NCI-H446 treated with DMSO at 0.1 percent for 48 hours (cell line): ENCODE data around the gene INTS1.

ENCODE experiments used
- DNase-seq: peaks from one replicate; lab custom pipeline; 2025; lab: John Stamatoyannopoulos, UW

The INTS1 gene

DNA sequence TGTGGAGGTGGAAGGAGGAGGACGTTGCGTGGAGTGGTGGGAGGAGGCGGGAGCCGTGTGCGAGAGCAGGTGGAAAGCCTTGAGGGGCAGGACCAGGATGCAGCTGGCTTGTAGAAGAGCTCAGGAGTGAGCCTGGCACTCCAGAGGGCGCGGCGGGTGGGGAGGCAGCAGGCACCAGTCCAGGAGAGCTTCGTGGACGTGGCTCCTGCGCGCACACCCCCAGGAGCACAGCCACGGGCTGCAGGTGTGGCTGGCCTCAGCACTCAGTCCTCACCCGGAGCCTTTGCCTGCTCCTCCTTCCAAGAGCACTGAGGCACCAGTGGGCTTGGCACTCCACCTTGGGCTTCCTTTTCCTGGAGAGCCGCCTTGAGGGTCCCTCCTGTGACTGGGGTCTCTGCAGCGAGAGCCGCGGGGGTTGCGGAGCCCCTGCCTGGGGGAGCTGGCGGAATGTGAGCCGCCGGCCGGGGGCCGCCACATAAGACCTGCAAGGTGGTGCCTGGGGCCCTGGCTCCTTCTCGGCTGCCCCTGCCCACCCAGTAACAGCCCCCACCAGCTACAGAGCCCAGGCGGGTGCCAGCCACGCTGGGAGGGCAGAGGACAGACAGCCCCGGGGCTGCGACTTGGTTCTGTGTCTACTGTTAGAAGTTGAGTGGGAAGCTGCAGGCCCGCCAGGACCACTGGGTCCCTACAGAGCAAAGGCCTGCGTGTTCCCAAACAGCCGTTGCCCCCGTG is 37.4 kb upstream of the INTS1 start:
- DNase-seq, result no peak

DNA sequence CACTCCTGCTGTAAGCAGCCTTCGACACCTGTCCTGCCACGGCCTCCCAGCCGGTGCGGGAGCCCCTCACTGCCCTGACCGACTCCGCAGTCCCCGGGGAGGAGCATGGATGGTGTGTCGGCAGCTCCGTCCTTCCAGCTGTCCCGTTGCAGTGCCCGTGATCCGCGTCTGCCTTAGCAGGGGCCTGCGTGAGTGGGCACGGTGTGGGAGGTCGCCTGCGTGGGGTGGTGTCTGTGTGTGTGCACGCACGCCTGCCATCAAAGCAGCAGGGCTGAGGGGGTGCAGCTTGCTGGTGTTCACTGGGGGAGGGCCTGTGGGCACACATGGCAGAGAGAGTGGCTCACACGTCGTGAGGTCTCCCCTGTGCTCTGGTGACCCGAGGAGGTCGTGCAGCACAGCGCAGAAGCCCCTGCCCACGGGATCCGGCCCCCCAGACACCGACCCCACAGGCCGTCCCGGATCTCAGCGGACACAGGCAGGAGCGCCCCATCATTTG is 36.6 kb upstream of the INTS1 start:
- DNase-seq, result no peak

DNA sequence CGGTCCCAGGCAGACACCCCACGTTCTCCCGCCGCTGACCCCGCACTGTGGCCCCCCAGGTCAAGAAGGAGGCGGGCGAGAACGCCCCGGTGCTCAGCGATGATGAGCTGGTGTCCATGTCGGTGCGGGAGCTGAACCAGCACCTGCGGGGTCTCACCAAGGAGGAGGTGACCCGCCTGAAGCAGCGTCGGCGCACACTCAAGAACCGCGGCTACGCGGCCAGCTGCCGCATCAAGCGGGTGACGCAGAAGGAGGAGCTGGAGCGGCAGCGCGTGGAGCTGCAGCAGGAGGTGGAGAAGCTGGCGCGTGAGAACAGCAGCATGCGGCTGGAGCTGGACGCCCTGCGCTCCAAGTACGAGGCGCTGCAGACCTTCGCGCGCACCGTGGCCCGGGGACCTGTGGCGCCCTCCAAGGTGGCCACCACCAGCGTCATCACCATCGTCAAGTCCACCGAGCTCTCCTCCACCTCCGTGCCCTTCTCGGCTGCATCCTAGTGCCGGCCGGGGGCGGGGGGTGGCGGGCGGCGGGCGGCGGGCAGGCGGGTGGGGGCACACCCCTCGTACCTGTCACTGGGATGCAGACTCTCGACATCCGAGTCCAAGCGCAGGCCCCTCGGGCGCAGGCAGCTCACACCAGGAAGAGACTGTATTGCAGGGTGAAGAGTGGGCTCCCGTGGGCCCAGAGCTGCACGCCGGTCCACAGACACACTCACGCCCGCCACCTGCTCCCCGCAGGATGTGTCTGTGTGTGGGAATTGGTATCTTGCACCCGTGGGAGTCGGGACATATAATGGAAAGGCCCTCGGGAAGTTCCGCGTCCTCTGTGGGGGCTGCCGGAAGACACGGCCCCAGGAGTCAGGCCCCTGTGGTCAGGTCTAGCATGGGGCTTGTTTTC is 35.9 kb upstream of the INTS1 start:
- no peak for DNase-seq

DNA sequence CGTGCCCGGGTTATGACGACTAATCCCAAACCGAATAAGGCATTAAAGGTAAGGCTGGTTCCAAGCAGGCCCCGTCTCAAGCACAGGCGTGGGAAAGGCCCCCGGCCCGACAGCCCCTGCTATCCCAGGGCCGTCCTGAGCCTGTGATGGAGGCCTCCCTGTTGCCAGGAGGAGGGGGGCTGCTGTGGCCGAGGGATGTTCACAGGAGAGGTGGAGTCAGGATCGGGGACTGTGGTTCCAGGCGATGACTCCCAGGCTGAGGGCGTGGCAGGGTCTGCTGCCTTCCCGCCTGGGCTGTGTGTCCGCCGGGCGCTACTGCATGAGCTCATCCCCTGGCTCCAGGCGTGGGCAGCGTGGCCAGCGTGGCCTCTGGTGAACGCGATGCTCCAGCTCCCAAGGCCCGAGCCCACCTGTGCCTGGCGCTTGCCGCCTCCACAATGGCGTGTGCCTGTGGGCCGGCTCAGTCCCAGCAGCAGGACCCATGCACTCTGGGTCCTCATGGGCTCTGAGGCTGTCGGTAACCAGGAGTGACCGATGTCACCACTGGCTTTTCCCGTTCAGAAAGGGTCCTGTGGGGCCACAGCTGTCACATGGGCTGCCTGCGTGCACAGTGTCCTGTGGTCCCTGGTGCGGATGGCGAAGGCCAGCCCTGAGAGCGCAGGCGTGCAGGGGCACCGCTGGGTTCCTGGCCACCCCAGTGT is 35.1 kb upstream of the INTS1 start:
- DNase-seq, result no peak

DNA sequence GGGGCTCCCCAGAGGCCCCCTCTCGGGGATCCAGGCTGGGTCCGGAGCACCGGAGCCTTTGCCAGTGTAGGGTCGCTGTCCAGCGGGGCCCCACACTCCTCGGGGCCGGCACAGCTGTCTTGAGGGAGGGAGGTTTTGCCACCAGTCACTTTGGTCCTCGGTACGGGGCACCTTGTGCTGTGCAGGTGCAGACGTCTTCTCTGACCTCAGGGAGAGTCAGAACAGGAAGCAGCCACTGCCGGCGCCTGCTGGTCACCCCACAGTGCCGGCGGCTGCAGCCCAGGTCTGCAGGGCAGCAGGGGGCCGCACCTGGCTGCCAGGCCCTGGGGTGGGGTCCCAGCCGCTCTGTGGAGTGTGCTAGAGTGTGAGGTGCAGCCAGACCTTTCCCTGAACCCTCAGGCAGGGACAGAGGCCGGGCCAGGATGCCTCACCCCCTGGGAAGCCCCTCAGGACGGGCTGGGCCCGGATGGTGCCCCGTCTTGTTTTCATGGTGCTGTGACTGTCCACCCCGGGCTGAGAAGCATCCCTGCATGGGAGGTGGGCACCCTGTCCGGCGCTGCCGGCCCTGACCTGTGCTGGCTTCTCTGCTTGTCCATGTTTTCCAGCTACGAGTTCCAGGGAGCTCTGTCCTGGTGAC is 34.5 kb upstream of the INTS1 start:
- no peak for DNase-seq

DNA sequence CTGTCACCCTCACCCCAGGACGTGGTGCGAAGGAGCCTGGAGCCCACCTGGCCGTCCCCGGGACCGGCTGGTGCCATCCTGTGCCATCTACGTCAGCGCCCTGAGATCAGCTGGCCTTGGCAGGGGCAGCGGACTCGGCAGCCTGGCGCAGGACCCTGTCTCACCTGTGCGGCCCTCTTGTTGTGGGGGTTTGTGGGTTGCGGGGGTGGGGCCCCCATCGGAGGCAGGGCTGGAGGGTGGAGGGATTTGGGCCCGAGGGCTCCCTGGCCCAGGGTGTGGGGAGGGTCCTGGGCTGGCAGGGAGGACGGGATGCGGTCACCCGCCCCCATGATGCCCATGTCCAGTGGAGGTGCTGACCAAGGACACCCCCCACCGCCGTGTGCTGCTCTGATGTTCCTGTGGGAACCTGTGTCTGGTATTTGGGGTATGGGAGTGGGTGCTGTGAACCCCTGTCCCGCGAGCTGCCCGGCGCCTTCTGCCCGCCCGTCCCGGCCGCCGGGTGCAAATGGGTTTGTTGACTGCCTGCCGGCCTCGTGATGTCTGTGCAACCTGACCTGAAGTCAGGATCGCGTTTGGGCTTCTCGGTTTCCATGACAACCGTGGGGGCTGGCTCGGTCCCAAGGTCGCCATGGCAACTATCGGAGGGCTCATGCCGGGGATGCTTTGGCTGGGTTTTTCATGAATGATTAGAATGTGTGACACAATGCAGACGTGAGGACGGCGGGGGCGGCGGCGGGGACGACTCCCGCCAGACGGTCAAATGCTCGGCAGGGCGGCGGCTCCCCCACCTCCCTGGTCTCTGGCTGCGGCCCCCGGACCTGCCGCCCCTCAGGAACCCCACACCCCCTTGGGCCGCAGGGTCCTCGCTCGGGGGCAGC is 33.6 kb upstream of the INTS1 start:
- DNase-seq, result no peak

DNA sequence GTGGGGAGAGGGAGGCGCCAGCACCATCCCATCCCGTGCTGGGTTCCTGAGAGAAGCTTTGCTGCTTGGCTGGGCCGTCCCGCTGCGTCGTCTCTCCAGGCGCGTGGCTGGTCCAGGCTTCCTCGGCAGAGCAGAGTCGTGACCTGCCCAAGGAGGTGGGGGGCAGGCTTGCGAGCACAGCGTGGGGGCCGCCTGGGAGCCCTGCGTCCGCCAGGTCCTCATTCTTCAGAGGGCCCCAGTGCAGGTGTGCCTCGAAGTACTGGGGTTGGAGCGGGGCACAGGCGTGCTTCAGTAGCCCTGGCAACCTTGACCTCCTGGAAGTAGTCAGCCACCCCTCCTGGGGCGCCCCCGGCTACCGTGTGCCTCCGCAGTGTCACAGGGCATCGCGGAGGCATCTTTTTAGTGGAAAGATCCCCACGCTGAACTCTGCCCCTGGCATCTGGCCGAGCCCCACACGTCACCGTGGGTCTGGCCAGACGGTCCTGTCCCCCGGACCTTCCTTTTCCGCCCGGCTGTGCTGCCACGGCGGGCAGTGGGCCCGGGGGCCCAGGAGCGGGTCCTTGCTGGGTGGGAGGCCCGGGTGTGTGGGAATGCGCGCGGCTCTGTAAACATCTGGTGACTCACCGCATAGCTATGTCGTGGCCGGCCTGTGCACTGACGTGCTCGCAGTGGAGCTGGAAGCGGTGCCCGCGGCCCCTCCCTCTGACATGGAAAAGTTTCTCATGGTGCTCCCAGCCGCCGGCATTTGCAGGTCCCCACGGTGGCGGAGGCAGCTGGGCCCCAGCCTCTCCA is 32.8 kb upstream of the INTS1 start:
- DNase-seq, result no peak

DNA sequence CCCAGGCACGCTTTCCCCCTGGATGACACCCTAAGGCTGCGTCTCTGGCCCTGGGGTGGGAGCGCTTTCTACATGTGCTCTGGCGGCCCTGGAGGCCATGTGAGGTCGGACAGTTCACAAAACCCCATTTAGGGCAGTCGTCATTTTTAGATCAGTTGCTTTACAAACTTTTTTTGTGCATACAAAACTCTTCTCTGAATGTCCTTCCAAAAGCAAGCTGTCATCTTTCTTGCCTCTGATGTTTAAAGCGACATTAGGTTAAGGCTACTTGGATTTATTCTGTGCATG is 32.2 kb upstream of the INTS1 start:
- no peak for DNase-seq

DNA sequence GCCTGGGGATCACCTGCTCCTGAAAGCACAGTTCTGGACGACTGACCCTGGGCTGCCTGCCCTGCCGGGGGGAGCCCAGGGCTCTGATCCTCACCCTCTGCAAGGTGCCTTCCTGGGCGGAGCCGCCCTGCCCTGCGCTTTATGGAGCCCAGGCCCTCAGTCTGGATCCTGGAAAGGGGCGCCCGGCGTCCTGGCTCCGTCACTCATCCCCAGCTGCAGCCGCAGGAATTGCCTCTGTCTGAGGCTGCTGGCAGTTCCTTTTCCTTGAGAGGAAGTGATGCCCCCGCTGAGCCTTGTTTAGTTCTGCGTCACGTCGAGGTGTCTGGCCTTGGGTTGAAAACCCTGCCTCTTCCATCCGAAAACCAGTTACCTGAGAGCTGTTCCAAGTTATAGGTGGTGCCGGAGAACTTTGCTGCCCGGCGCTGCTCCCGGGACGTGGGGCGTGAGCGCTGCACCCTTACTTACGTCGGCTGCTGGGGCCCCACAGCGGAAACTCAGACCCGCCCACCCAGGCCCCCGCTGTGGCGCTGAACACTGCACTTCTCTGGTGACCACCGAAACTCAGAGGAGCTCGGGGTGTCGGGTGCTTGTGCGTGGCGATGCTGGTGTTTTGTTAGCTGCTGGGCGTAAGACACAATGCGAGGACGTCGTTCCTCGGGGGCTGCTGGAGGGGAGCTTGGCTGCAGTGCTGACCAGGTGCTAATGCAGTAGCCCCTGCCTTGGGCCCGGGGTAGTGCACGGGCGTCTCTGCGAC is 31.7 kb upstream of the INTS1 start:
- DNase-seq, result no peak

DNA sequence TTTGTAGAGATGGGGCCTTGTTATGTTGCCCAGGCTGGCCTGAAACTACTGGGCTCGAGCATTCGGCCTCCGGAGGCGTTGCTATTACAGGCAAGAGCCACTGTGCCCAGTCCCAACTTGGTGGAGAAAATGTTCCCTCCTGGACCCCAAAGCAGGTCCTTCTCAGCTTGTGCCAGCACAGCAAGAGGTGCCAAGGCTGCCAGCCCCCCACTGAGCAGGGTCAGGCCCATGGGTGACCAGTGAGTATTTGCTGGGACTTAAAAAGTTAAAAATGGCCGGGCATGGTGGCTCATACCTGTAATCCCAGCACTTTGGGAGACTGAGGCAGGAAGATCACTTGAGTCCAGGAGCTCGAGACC is 30.9 kb upstream of the INTS1 start:
- DNase-seq, result no peak

DNA sequence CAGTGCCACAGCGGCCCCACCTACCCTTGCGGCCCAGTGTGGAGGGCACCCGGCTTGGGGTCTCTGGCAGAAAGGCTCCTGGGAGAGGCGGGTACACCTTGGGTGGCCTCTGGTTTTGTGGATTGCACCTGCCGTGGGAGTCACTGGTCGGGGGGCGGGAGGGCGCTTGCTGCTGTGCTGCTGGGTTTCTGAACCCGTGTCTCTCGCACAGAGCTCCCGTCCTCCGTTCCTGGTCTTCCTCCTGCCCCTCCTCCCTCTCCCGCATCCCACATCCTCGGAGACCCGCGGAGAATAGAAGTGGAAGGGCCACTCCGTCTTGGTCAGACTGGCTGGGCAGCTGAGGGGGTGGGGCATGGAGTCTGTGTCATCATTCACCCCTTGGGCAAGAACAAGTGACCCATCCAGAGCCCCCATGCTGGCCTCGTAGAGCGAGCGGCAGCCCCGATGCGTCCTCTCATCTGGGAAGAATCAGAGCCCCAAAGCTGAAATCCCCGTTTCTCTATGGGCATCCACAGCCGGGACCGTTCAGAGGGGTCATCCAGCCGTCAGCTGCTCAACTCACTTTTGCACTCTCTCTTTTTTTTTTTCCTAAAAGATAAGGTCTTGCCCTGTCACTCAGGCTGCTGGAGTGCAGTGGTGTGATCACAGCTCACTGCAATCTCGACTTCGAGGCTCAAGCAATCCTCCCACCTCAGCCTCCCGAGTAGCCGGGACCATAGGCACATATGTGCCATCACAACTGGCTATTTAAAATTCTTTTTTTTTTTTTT is 30.3 kb upstream of the INTS1 start:
- no peak for DNase-seq

DNA sequence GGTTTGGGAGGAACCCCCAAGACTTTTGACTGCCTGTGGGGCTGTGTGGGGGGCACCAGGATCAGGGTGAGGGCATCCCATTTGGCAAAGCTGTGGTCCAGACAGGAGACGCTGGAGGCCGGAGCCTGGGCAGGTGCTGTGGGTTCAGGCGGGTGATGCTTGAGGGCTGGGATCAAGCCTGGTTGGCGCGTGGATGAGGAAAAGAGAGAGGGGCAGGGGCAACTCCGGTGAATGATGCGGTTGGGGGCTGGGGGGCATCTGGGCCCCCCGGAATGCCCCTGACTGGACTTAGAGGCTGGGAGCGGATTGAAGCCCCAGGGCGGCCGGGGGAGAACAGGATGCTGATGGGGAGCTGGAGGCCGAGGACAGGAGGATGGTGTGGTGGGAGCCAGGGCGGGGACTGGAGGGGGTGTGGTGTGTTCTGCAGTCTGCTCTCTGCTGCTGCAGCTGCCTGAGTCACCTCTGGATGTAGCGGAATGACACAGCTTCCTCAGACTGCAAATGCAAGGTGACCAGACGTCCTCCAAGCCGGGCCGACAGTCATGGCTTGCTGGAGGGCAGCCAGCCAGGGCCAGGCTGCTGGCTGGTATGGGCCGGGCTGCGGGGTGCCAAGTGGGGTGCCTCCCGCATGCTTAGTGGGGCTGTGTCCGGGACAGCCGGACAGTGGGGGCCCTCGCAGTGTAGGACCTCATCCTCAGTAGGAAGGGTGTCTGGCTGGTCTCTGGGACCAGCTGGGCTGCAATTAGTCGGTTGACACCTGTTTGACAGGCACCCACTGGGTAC is 29.5 kb upstream of the INTS1 start:
- DNase-seq, result no peak

DNA sequence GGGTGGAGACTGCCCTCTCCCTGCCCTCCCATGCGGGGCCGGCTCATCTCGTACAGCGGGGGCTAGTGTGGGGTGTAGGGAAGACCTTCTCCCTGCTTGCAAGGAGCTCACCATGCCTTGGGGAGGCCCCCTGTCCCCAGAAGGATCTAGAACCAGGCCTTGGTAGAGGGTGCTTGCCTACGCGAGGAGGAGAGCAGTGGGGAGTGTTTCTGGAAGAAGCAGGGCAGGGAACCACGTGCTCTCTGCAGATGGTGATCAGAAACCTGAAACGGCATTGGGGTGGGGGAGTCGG is 29.0 kb upstream of the INTS1 start:
- no peak for DNase-seq

DNA sequence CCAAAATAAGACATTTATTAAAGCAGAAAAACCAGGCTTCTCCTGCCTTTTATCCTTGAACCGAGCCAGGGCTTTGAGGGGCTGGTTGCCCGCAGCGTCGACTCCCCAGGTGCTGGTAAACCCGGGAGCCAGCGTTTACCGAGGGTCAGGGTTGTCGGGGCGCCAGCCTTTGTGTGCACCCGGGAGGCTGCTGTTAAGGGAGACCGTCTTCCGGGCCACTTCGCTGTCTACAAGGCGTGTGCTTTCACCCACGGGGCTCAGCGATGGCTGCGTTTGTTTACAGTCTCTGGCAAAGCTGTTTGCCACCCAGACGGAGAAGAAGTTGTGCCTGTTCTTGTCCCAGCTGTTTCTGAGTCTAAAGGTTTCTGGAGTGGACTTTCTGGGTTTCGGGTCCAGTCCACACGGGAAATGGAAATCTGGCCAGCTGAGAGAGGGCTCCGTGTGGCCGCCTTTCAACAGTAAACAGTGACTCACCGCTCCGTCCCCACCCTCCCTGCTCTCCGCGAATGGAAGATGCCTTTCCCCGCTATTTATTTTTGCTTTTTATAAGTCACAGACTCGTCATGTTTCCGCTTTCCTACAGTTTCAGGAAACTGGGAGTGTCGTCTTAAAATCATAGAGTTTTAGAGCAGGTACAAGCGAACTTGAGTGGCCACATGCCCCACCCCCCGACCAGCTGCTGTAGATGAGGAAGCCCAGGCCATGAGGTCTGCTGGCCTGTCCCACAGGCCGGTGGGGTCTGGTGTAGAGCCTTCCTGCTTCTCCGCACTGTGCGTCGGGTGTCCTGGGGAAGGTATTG is 28.5 kb upstream of the INTS1 start:
- no peak for DNase-seq

DNA sequence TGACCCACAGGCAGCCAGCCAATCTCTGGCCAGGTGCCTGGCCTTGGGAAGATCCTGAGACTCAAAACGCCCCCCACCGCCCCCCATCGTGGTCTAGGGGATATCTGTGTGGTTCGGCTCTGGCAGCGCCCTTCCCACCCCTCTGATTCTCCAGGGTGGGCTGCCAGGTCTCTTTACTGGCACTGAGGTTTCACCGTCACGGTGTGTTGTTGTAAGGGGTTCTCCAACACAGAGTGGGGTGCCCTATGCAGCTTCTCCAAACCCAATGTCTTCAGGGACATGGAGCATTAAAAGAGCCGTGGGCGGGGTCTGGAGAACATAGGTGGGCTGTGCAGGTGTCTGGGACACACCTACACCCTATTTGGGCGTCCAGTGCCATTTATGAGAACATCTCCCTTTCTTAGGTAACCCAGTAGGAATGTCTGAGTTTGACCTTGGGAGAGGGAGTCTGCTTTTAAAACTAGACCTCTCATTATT is 27.8 kb upstream of the INTS1 start:
- DNase-seq, result no peak

DNA sequence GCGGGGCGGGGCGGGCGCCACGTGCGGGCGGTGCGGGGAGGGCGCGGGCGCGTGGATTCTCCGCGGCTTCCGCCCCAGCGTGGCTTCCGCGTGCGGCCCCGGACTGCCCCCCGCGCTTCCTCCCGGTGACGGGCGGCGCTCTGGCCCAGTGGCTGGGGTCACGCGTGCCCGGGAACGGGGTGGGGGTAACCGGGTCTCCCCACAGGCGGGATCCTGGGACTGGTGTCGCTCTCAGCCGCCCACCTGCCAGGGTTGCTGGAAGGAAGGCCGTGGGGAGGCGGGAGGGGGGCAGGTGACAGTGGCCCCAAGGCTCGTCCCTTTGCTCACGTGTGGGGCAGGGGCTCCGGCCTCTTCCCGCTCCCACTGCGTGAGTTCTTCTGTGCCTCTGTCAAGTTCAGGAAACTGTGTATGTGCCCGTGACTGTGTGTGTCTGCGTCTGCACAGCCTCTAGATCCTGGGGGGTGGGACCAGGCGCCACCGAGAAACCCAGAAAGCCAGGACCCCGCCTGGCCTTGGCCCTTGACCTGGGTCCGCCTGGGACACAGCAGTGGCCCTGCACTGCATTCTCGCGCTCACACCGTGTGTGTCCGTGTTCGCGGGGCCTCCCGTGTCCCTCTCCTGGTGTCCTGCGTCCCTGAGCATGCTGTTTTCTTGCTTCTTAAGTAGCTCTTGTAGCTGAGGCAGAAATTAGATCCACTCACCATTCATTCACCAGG is 27.2 kb upstream of the INTS1 start:
- DNase-seq, result no peak

DNA sequence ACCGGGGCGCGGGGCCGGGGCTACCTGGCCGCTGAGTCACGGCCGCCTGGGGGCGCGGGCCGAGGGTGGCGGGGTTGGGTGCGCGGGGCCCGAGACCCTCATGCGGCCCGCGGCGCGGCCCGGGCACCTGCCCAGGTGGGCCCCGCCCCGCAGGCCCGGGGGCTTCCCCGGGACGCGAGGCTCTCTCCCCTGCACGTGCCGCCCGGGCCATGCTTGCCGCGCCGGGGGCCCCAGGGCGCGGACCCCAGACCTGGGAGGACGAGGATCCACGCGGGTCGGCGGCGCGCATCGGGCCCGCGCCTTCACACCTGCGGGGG is 26.7 kb upstream of the INTS1 start:
- DNase-seq, result no peak
